H1 (cell line): ENCODE measurements around the gene DRD1.

Source experiments
- POLR2A ChIP-seq, 2 experiments: IDR thresholded peaks; 1 replicate in 1 of 2; 2 replicates in 1 of 2; pipeline ENCODE4 v1.6.1; 2011; ENCODE audit warnings: low read depth in 2 of 2, low read length in 2 of 2, mild to moderate bottlenecking in 2 of 2; ENCODE audit errors: control extremely low read depth in 1 of 2
- TF ChIP-seq, protein P1 (sequence below): IDR thresholded peaks from 2 replicates; pipeline ENCODE4 v1.6.1; 2011; ENCODE audit warnings: low read length, improper control_type of control experiment

- TF ChIP-seq, protein P1, sequence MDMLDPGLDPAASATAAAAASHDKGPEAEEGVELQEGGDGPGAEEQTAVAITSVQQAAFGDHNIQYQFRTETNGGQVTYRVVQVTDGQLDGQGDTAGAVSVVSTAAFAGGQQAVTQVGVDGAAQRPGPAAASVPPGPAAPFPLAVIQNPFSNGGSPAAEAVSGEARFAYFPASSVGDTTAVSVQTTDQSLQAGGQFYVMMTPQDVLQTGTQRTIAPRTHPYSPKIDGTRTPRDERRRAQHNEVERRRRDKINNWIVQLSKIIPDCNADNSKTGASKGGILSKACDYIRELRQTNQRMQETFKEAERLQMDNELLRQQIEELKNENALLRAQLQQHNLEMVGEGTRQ = no peak
- TF ChIP-seq POLR2A (IDR thresholded peaks at IDR 0.05; ENCODE audit: control extremely low read depth in 1 of 2, low read depth in 2 of 2, low read length in 2 of 2) = no peak
Observed at GRCh38 chr5:175436359-175436758, 7.6 kb downstream of the DRD1 start.
